Skin of body (tissue), 2 donors: ENCODE measurements around the gene MCMBP. TPM values are rescaled to one million over a fixed set of nuclear protein-coding genes. Genes with fewer than 3 reads are reported as not detected.
A peak's percentile ranks its signal among the peaks of the same experiment; 100 is the strongest.
"Not testable (repeated sequence)": the region's sequence is repeated elsewhere in the genome, so short reads cannot be mapped to it uniquely, and the experiment has no call there.

Source experiments
- DNase-seq: peaks from one replicate; lab custom pipeline; 2025; lab: John Stamatoyannopoulos, UW
- total RNA-seq: library from RNA; depleted of rRNA; stranded (reverse); fragments of >200 nt; gene quantifications from one replicate; pipeline ENCODE4 v1.2.3, GENCODE V29; 2014

MCMBP gene
- total RNA-seq, 1 donor from 2014 or later: 39.3 TPM

DNA sequence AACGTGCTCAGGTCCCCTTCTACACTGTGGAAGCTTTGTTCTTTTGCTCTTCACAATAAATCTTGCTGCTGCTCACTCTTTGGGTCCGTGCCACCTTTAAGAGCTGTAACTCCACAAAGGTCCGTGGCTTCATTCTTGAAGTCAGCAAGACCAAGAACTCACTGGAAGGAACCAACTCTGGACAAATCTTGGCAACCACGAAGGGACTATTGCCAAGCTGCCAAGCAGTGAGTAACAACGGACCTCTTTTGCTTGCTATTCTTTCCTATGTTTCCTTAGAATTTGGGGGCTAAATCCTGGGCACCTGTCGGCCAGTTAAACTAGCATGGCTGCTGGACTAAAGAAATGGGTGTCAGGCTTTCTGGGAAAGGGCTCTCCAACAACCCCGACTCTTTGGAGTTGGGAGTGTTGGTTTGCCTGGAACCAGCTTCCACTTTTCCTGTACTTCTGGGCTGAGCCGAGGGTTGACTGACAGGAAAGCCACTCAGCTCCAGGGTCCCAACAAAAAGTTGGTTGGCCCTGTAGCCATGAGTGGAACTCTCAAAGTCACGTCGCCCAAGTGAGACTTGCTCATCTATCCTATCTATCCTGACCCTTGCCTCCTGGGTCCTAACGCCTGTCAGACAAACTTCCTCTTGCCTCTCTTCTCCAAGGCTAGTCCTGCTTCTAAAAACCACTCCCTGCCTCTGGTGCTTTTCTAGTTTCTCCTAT, 11.4 kb upstream of the MCMBP start:
- not testable (repeated sequence) for DNase-seq

DNA sequence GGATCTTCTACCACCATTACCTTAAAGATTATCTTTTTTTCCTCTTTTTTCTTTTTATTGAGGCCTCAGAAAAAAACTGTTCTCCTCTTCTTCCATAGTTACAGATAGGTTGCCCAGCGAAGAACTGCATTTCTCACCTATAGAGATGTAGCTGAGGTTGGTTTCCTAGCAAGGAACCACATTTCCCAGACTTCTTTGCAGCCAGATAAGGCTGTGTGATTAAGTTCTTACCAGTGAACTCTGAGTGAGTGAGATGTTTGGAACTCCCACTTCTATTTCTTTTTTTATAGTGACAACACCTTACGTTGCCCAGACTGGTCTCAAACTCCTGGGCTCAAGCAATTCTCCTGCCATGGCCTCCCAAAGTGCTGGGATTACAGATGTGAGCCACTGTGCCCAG, 5.9 kb upstream of the MCMBP start:
- no peak for DNase-seq

DNA sequence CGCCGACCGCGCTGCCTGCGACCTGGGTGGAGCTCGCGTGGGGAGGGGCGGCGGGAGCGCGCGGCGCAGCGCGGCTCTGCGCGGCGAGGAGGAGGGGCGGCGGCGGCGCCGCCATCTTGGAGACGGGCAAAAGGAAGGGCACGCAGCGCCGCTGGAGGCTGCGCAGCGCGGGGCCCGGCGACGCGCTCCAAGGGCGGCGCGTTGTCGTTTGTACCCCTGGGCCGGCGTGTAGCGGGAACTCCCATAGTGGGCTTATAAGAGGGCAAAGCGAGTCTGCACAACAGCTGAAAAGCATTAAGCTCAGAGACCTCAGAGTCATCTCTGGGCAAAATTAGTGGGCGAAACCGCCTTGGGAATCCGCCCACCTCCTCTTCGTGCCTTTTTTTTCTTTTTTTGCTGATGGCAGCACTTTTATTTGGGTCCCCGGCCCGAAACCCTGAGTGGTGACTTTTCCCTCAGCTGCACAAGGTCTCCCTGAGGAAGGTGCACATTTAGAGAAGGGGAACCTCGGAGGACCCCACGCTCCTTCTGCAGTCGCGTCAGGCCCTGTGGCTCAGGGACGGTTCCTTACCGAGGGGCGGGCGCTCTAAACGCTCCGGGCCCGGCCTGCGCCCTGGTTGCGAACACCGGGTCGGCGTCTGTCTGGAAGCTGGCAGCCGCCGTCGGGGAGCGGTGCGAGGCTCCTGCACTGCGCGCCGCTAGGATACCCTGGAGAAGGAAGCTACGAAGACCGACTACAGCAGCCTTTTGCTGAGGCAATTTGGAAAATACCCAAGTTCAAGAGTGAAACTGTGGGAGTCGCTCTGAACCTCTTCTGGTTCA, 428 bp upstream of the MCMBP start:
- peak; percentile 86 for DNase-seq

DNA sequence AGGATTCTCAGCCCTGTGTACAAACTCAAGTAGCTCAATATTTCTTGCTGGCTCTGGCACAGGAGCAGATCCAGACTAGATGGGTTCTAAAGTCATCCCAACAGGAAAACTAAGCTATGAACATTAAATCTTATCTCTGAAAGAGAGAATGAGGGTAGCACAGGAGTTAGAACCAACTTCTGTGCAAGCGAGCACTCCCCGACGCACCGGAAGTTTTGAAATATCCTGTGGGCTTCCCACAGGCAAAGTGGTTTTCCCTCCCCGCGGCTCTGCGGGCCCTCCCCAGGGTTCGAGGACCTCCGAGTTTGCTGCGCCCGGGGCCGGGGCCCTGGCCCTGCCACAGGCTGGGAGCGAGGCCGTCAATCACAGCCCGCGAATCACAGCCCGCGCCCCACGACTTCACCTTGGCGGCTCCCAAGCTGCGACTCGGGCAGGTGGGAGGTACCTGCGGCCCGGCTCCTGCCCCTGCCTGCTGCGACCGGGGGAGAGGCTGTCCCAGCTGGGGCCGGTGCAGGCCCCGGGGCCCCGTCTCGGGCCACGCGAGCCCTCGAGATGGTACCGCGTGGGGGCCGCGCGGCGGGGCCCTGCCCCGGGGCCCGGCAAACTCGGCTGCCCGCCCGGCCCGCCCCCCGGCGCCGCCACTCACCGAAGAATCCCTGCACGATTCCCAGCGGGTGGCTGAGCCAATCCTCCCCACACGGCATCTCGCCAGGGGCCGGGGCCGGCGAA, 598 bp downstream of the MCMBP start:
- DNase-seq: no peak

DNA sequence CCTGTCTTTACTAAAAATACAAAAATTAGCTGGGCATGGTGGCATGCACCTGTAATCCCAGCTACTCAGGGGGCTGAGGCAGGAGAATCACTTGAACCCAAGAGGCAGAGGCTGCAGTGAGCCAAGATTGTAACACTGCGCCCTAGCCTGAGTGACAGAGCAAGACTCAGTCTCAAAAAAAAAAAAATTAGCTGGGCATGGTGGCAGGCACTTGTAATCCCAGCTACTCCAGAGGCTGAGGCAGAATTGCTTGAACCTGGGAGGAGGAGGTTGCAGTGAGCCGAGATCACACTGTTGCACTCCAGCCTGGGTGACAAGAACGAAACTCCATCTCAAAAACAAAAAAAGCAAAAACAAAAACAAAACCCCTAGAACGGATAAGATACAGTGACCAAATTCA, 3.2 kb downstream of the MCMBP start:
- DNase-seq: not testable (repeated sequence)

DNA sequence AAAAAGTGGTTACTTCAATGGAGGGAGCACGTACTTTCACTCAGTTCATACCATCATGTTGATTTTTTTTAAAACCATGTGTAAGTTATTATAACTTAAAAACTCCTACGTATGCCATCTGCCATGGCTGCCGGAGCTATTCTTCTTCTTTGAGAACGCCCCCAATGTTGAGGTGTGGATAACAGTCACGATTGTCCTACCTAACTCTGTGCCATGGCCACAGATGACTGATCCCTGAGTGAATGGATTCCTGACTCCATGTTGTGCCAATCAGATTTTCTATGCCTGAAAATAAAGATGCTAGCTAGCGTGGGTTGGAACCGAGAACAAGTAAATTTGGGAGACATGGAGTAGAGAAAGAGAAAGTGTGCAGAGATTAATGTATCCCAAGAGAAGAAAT, 5.3 kb downstream of the MCMBP start:
- DNase-seq: no peak

DNA sequence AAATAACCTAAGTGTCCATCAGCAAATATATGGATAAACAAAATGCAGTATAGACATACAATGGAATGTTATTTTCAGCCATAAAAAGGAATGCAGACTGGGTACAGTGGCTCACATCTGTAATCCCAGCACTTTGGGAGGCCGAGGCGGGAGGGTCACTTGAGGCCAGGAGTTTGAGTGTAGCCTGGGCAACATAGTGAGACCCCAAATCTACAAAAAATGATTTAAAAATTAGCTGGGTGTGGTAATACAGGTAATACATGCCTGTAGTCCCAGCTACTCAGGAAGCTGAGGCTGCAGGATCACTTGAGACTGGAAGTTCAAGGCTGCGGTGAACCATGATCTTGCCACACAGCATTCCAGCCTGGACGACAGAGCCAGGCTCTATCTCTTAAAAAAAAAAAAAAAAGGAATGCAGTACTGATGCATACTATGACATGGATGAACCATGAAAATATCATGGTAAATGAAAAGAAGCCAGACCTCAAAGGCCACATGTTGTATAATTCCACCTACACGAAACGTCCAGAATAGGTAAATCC, 6.9 kb downstream of the MCMBP start:
- no peak for DNase-seq

DNA sequence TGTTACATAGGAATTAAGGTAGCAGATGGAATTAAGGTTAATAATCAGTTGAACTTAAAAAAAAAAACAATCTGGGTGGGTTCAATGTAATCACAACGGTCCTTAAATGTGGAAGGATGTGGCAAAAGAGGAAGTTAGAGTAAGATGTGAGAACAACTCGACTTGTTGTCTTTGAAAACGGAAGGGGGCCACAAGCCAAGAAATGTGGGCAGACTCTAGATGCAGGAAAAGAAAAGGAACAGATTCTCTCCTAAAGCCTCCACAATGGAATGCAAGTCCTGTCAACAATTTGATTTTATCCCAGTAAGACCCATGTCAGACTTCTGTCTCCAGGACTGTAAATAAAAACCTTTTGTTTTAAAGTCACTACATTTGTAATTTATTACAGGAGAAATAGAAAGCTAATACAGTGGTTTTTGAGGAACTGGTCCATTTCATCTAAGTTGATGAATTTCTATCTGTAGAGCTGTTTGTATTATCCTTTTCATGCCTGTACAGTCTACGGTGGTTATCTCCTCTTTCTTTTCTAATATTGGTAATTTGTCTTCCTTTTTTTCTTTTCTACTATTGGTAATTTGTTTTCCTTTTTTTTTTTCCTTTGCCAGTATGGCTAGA, 8.6 kb downstream of the MCMBP start:
- DNase-seq: no peak

DNA sequence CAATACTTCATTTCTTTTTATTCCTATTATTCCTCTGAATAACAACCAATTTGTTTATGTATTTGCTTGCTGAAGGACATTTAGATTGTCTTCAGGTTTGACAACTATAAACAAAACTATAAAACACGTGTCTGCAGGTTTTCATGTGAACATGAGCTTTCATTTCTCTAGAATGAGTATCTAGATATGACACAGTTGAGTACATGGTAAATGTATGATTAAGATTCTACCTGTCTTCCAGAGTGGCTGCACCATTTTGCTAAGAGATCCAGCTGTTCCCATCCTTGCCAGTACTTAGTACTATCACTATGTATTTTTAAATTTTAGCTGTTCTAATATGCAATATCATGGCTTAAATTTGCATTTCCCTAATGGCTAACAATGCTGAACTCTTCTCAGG, 10.1 kb downstream of the MCMBP start:
- no peak for DNase-seq

DNA sequence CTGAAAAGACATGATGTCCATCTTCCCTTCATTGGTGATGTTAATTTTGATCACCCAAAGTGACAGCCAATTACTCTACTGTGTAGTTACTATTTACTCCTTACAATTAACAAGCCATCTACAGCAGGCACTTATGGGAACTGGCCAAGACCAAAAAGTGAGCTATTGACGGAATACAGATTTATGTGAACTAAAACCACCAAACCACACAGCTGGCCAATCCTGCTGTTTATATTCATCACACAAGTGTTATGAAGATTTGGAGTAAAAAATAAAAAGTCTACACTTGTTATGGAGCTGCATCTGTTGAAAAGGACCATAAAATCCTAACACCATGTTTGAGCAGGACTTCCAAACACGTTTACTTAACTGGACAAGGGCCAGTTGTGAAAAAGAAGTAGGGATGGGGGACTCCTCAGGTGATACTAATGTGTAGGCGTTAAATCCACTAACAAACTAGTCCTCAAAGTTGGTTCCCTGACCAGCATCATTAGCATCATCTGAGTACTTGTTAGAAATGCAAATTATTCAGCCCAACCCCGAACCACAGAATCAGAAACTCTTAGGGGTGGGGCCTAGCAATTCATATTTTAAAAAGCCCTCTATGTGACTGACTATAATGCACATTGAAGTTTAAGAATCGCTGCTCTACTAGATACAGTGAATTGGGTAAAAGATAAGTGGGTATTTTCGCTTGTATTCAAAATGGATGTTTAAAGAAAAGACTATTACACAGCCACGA, 11.6 kb downstream of the MCMBP start:
- no peak for DNase-seq

DNA sequence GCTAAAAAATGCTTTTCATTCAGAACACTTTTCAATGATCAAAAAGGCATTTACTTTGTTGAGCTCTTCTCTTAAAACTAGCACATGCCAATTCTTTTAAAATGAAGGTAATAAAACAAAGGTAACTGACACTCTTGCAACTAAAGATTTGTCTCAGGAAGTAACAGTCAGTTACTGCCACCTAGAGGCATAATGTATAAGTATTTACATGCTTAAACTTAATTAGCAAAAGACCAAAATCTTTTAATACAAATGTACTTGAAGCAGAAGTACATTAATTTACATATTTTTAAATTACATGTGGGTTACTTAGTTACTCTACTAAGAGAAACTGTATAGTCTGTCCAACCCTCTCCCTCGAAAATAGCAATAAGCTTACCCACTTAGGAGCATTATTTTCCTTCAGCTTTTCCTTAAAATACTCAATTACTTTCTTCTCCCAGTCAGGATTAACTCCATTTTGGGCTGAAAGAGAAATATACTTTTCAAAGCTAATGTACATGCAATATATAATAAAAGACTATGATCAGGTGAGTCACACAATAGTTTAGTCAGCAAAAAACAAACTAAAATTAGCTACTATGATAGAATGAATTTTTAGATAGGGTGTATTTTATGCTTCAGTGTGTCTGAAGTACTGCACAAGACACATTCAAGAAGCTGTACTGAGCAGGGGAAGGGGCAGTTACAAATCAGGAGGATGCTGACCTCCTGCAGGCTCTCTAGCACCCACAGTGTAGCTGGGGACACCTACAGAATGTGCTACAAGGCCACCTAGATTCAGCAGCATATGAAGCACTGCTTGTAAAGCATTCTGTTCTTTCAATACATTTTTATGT, 13.0 kb downstream of the MCMBP start:
- peak; percentile 19 for DNase-seq

DNA sequence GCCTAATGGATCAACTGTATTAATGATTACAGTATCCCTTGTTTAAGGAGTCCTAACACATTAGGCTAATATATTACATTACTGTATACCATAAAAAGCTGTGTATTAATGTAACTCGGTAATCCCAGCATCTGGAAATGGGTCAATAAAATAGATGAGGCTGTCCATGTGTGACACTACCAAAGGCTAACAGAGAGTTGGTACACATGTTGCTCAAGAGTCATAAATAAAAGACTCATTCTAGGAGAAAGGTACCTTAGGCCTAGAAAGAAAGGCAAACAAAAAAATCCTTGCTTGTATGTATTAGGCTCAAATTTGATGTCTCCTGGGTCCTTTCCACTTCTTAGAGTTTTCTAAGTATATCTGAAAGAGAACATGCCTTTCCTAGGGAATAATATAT, 14.6 kb downstream of the MCMBP start:
- no peak for DNase-seq

DNA sequence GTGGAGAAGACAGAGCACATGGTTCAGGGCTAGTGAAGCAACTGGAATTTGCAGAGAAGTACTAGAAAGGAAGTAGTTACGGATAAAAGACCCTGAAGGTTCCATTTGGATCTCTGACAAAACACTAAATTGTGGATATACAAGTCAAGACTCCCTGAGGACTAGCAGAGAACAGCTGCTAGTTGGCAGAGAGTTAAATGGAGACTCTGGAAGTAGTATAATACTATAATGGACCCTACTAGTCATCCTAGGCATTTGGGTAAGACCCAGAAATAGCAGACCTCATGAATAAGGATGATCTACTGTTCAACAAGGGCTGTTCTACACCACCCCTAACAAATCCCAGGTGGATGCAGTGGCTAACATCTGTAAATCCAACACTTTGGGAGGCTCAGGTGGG, 19.1 kb downstream of the MCMBP start:
- DNase-seq: no peak

DNA sequence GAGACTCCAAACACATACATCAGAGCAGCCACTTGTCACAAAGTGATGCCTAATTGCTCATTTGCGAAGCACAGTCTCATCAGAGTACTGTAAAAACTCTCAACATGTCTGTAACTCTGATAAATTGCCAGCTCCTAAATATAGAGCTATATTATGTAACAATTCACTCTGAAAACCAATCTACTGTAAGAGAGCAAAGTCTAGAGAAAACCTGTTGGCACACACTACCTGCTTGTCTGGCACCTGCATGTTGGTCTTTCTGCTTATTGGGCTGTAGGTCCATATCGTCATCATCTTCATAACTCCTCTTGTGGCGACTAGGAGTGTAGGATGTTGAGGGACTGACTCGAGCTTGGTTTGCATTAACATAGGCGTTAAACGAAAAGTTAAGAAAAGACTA, 19.8 kb downstream of the MCMBP start:
- DNase-seq: no peak

DNA sequence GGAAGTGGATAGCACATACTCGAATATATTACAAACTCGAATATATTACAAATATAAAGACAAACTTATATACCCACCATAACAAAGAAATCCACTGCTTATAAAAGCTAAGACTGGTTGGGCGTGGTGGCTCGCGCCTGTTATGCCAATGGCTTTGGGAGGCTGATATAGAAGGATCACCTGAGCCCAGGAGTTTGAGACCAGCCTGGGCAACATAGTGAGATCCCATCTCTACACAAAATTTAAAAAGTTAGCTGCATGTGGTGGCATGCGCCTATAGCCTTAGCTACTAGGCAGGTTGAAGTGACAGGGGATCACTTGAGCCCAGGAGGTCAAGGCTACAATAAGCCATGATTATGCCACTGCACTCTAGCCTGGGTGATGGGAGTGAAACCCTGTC, 20.4 kb downstream of the MCMBP start:
- no peak for DNase-seq

DNA sequence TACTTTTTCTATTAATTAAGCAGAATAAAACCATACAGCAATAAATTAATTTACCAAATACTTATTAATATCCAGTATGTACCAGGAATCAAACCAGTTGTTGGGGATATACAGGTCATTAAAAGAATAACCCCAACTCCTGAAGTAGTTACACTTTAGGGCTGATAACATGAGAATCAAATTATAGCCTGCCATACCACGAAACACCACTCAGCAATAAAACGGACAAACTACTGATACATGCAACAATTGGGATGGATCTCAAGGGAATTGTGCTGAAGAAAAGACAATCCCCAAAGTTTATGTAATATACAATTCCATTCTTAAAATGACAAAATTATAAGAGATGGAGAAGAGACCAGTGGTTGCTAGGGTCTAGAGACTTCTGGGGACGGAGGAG, 22.7 kb downstream of the MCMBP start:
- no peak for DNase-seq

DNA sequence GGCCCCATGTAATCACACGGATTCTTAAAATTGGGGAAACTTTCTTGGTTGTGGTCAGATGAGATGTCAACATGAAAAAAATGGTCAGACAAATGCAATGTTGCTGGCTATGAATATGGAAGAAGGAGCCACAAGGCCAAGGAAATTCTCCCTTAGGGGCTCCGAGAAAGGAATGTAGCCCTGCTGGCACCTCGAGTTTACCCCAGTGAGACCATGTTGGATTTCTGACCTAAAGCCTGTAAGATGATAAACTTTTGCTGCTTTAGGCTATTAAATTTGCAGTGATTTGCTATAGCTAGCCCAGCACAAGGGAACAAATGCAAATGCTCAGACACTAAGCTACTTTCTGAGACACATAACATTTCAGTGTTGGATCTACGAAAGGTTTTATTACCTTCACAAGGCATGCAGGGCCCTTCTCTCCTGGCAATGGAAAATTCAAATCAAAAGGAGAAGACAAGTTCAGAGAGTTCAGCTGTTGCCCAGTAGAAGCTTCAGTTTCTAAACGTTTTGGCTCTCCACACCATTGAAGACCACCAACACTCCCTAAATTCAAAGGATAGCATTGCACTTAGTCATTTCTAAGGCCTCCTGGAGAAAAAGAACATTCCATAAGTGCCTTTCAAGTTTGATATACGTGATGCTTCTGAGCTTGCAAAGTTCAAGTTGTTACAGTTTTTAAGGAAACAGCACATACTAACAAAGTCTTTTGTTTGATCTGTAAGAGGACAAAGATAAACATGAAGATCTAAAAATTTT, 23.4 kb downstream of the MCMBP start:
- DNase-seq: no peak

DNA sequence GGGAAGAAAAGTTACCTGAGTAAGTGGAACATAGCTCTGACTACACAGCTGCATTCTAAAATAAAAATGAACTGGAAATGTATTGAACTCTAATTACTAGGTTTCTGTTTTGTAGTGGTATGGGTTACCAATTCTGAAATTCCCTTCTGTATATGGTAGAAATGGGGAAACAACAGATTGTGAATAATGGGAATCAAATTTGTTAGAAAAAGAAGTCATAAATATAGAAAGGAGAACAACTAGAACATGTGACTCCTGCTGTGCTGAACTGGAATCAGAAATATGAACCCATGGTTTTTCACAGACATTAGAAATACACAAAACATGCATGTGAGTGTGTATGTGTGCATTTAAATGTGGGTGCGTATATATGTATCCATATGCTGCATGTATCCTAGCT, 27.0 kb downstream of the MCMBP start:
- no peak for DNase-seq

DNA sequence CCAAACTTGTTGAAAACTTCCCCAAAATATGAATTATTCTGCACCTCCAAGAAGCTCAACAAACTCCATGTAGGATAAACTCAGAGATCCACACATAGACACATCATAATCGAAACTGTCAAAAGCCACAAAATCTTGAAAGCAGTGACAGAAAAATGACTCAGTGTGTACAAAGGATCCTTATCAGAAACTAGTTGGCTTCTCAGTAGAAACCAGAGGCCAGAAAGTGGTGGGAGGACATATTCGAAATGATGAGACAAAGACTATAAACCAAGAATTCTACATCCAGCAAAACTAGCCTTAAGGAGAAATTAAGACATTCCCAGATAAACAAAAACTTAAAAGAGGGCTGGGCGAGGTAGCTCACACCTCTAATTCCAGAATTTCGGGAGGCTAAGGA, 38.5 kb downstream of the MCMBP start:
- no peak for DNase-seq
